Chondrocyte (in vitro differentiated cells): ENCODE measurements around the gene CREB3. TPM values are rescaled to one million over a fixed set of nuclear protein-coding genes. Genes with fewer than 3 reads are reported as not detected.

Source experiments
- DNase-seq: peaks from one replicate; pipeline ENCODE4 v3.0.0; 2021; ENCODE audit warnings: mixed read lengths, low spot score
- H3K27ac Mint-ChIP-seq: one replicate; pipeline ENCODE4 v1.8.0; 2021; ENCODE audit warnings: mild to moderate bottlenecking, moderate library complexity, mixed read lengths; ENCODE audit not compliant: unreplicated experiment
- H3K27me3 Mint-ChIP-seq: 2 replicates; pipeline ENCODE4 v1.8.0; 2021; ENCODE audit warnings: low read depth, mixed read lengths
- H3K36me3 Mint-ChIP-seq: 2 replicates; pipeline ENCODE4 v1.8.0; 2021; ENCODE audit warnings: low read depth, mixed read lengths
- H3K4me1 Mint-ChIP-seq: 2 replicates; pipeline ENCODE4 v1.8.0; 2021; ENCODE audit warnings: low read depth, mild to moderate bottlenecking, mixed read lengths
- H3K4me3 Mint-ChIP-seq: one replicate; pipeline ENCODE4 v1.8.0; 2021; ENCODE audit warnings: mild to moderate bottlenecking, moderate library complexity, mixed read lengths; ENCODE audit not compliant: unreplicated experiment
- H3K9me3 Mint-ChIP-seq: 2 replicates; pipeline ENCODE4 v1.8.0; 2021; ENCODE audit warnings: low read depth, mixed read lengths
- CTCF ChIP-seq: fragments of 200-600 bp; sonication (generic); IDR thresholded peaks from 2 replicates; pipeline ENCODE4 v1.5.0; 2021; ENCODE audit warnings: antibody characterized with exemption, mild to moderate bottlenecking, moderate library complexity
- total RNA-seq: library from RNA; stranded (reverse); gene quantifications from 3 replicates; pipeline ENCODE4 v1.2.1, GENCODE V29; 2021

Gene CREB3
- total RNA-seq, 1 donor from 2014 or later: 56.7 TPM

- DNase-seq: no peak
- no peak for TF ChIP-seq CTCF
- H3K4me1 Mint-ChIP-seq: no peaks in the 10 kb centered on the region
- no peaks in the 10 kb centered on the region for H3K9me3 Mint-ChIP-seq
- H3K4me3 Mint-ChIP-seq: no peak overlapping the region
- no peaks in the 10 kb centered on the region for H3K27me3 Mint-ChIP-seq
- peaks cover 69% of the 10 kb centered on the region for H3K36me3 Mint-ChIP-seq
- H3K27ac Mint-ChIP-seq: peak overlapping the region; percentile 41
These were observed 15.2 kb upstream of the CREB3 start for GRCh38 chr9:35717132-35717870.

- Mint-ChIP-seq H3K9me3 (no peaks in the 10 kb centered on the region), H3K27me3 (no peaks in the 10 kb centered on the region), H3K4me3 (no peak overlapping the region), H3K27ac (no peak overlapping the region), H3K36me3 (peaks cover 70% of the 10 kb centered on the region), H3K4me1 (no peaks in the 10 kb centered on the region)
- TF ChIP-seq CTCF: no peak
- no peak for DNase-seq
These were observed 13.6 kb upstream of the CREB3 start for GRCh38 chr9:35718721-35719511.

- Mint-ChIP-seq H3K27ac (peak overlapping the region; percentile 53), H3K4me3 (no peak overlapping the region), H3K9me3 (no peaks in the 10 kb centered on the region), H3K4me1 (peaks cover 2% of the 10 kb centered on the region), H3K27me3 (no peaks in the 10 kb centered on the region), H3K36me3 (peaks cover 71% of the 10 kb centered on the region)
- DNase-seq: no peak
- TF ChIP-seq CTCF: no peak
These were observed 12.9 kb upstream of the CREB3 start for GRCh38 chr9:35719546-35719945.

- H3K36me3 Mint-ChIP-seq: peaks cover 49% of the 10 kb centered on the region
- H3K4me1 Mint-ChIP-seq: peaks cover 8% of the 10 kb centered on the region
- no peak for DNase-seq
- no peak overlapping the region for H3K27ac Mint-ChIP-seq
- H3K27me3 Mint-ChIP-seq: no peaks in the 10 kb centered on the region
- TF ChIP-seq CTCF: no peak
- H3K9me3 Mint-ChIP-seq: no peaks in the 10 kb centered on the region
- no peak overlapping the region for H3K4me3 Mint-ChIP-seq
These were observed 9.0 kb upstream of the CREB3 start for GRCh38 chr9:35723426-35723825.

- TF ChIP-seq CTCF: no peak
- no peak for DNase-seq
- H3K27me3 Mint-ChIP-seq: no peaks in the 10 kb centered on the region
- peaks cover 8% of the 10 kb centered on the region for H3K4me1 Mint-ChIP-seq
- H3K36me3 Mint-ChIP-seq: peaks cover 49% of the 10 kb centered on the region
- H3K4me3 Mint-ChIP-seq: no peak overlapping the region
- H3K27ac Mint-ChIP-seq: peak overlapping the region; percentile 2
- H3K9me3 Mint-ChIP-seq: no peaks in the 10 kb centered on the region
These were observed 8.6 kb upstream of the CREB3 start for GRCh38 chr9:35723908-35724307.
